H1 (cell line): ENCODE results near the gene TRIM47. TPM values are rescaled to one million over a fixed set of nuclear protein-coding genes. Genes with fewer than 3 reads are reported as not detected.

Experiments used
- CTCF ChIA-PET: fragments of 300-600 bp; sonication (Branson Sonifier 250); formaldehyde crosslinking; loops from one replicate; lab custom pipeline; 2021; ENCODE audit not compliant: partially characterized antibody; lab: Charles Lee
- POLR2A ChIA-PET: fragments of 300-600 bp; sonication (Branson Sonifier 250); formaldehyde crosslinking; loops from one replicate; lab custom pipeline; 2021; ENCODE audit warnings: inconsistent platforms; ENCODE audit not compliant: partially characterized antibody; lab: Charles Lee
- DNase-seq, 2 experiments: peaks; one replicate each; pipeline versions ENCODE4 v3.0.0 to v3.0.0-alpha.2; 2010 to 2022; ENCODE audit warnings: low spot score in 2 of 2, low read depth in 1 of 2, mixed read lengths in 1 of 2
- FAIRE-seq: peaks from 2 replicates; lab custom pipeline; 2011; peaks lifted over from hg19 to GRCh38; lab: Jason Lieb, UNC
- H2AFZ ChIP-seq: 2 replicates; pipeline ENCODE4 v1.8.1; 2012; ENCODE audit warnings: low read length, inconsistent platforms
- H2AK5ac ChIP-seq: 2 replicates; pipeline ENCODE4 v1.6.1; 2013; ENCODE audit warnings: low read depth, low read length
- H2BK120ac ChIP-seq: replicated peaks from 2 replicates; pipeline ENCODE3; 2013; ENCODE audit warnings: low read depth, low read length, inconsistent platforms
- H2BK12ac ChIP-seq: 2 replicates; pipeline ENCODE4 v1.6.1; 2013; ENCODE audit warnings: low read depth, low read length
- H2BK15ac ChIP-seq: 2 replicates; pipeline ENCODE4 v1.6.1; 2013; ENCODE audit warnings: low read length
- H2BK20ac ChIP-seq: 2 replicates; pipeline ENCODE4 v1.6.1; 2013; ENCODE audit warnings: low read length
- H2BK5ac ChIP-seq: 2 replicates; pipeline ENCODE4 v1.6.1; 2013; ENCODE audit warnings: low read depth, low read length
- H3K14ac ChIP-seq: 2 replicates; pipeline ENCODE4 v1.6.1; 2013; ENCODE audit warnings: inconsistent platforms; ENCODE audit not compliant: insufficient read length
- H3K18ac ChIP-seq: 2 replicates; pipeline ENCODE4 v1.6.1; 2013; ENCODE audit warnings: low read length; ENCODE audit errors: extremely low read depth
- H3K23ac ChIP-seq: 2 replicates; pipeline ENCODE4 v1.6.1; 2013; ENCODE audit warnings: inconsistent platforms; ENCODE audit not compliant: insufficient read length
- H3K23me2 ChIP-seq: 2 replicates; pipeline ENCODE4 v1.6.1; 2013; ENCODE audit warnings: low read depth, low read length
- H3K27ac ChIP-seq: 2 replicates; pipeline ENCODE4 v1.6.1; 2011; ENCODE audit warnings: low read depth, low read length, inconsistent platforms
- H3K27me3 ChIP-seq, 4 experiments: replicated peaks in 1 of 4; 1 replicate in 1 of 4; 2 replicates in 3 of 4; pipeline versions ENCODE4 v1.6.1 to v1.8.1; 2011 to 2013; ENCODE audit warnings: low read length in 3 of 4, mild to moderate bottlenecking in 3 of 4, inconsistent platforms in 2 of 4, mixed read lengths in 2 of 4, moderate library complexity in 1 of 4; ENCODE audit not compliant: control insufficient read depth in 3 of 4, insufficient read depth in 3 of 4; ENCODE audit errors: extremely low read depth in 1 of 4
- H3K36me3 ChIP-seq, 4 experiments: 2 replicates each; pipeline versions ENCODE4 v1.6.1 to v1.8.1; 2011 to 2013; ENCODE audit warnings: mild to moderate bottlenecking in 4 of 4, low read length in 3 of 4, moderate library complexity in 2 of 4, control low read depth in 1 of 4, inconsistent platforms in 1 of 4; ENCODE audit not compliant: insufficient read depth in 4 of 4, control insufficient read depth in 2 of 4
- H3K4ac ChIP-seq: replicated peaks from 2 replicates; pipeline ENCODE3; 2013; ENCODE audit warnings: low read length, low read depth, mixed read lengths, inconsistent platforms; ENCODE audit not compliant: insufficient read length
- H3K4me1 ChIP-seq, 4 experiments: replicated peaks in 1 of 4; 1 replicate in 1 of 4; 2 replicates in 3 of 4; pipeline versions ENCODE4 v1.6.1 to v1.8.1; 2011 to 2013; ENCODE audit warnings: low read length in 3 of 4, inconsistent platforms in 2 of 4, mixed read lengths in 1 of 4; ENCODE audit not compliant: insufficient read depth in 4 of 4, control insufficient read depth in 3 of 4
- H3K4me2 ChIP-seq, 2 experiments: 2 replicates each; pipeline versions ENCODE4 v1.6.1 to v1.8.1; 2011 to 2013; ENCODE audit warnings: low read depth in 2 of 2, low read length in 2 of 2, control low read depth in 1 of 2, inconsistent platforms in 1 of 2, mild to moderate bottlenecking in 1 of 2; ENCODE audit not compliant: insufficient read depth in 1 of 2
- H3K4me3 ChIP-seq, 4 experiments: fragments of 200-600, 300-600 bp in 1 of 4; sonication (generic), shearing (Covaris generic), sonication (Bioruptor Twin) in 1 of 4; 2 replicates each; pipeline versions ENCODE4 v1.5.1 to v1.8.1; 2011 to 2016; ENCODE audit warnings: low read length in 4 of 4, low read depth in 3 of 4, control low read depth in 2 of 4, inconsistent platforms in 2 of 4, mild to moderate bottlenecking in 2 of 4, mixed read lengths in 1 of 4, moderate library complexity in 1 of 4; ENCODE audit not compliant: insufficient read depth in 2 of 4; ENCODE audit errors: extremely low read depth in 1 of 4
- H3K56ac ChIP-seq: replicated peaks from 2 replicates; pipeline ENCODE3; 2013; ENCODE audit warnings: low read depth, mild to moderate bottlenecking, mixed read lengths, low read length, inconsistent platforms; ENCODE audit not compliant: insufficient read length
- H3K79me1 ChIP-seq: 2 replicates; pipeline ENCODE4 v1.6.1; 2013; ENCODE audit warnings: low read depth, low read length, control low read depth
- H3K79me2 ChIP-seq, 2 experiments: 2 replicates each; pipeline versions ENCODE4 v1.6.1 to v1.8.1; 2012 to 2013; ENCODE audit warnings: low read length in 2 of 2, mild to moderate bottlenecking in 2 of 2, inconsistent platforms in 1 of 2; ENCODE audit not compliant: insufficient read depth in 2 of 2, control insufficient read depth in 1 of 2
- H3K9ac ChIP-seq, 4 experiments: replicated peaks in 1 of 4; 1 replicate in 1 of 4; 2 replicates in 3 of 4; pipeline versions ENCODE4 v1.6.1 to v1.8.1; 2011 to 2013; ENCODE audit warnings: low read depth in 3 of 4, low read length in 3 of 4, control low read depth in 2 of 4, mild to moderate bottlenecking in 2 of 4, moderate library complexity in 2 of 4, inconsistent platforms in 1 of 4; ENCODE audit errors: extremely low read depth in 1 of 4
- H3K9me3 ChIP-seq, 2 experiments: 2 replicates each; pipeline versions ENCODE4 v1.6.1 to v1.8.1; 2012 to 2013; ENCODE audit warnings: mild to moderate bottlenecking in 2 of 2, moderate library complexity in 2 of 2, control low read depth in 1 of 2, inconsistent platforms in 1 of 2, low read depth in 1 of 2, low read length in 1 of 2, mixed read lengths in 1 of 2; ENCODE audit not compliant: insufficient read depth in 2 of 2
- H4K20me1 ChIP-seq, 2 experiments: replicated peaks in 1 of 2; 2 replicates each; pipeline versions ENCODE3 to v1.8.1; 2011 to 2013; ENCODE audit warnings: inconsistent platforms in 2 of 2, low read length in 2 of 2, mild to moderate bottlenecking in 1 of 2; ENCODE audit not compliant: insufficient read depth in 2 of 2, control insufficient read depth in 1 of 2
- H4K5ac ChIP-seq: 2 replicates; pipeline ENCODE4 v1.6.1; 2013; ENCODE audit warnings: low read length, low read depth, mixed read lengths, inconsistent platforms; ENCODE audit not compliant: insufficient read length
- H4K8ac ChIP-seq: 2 replicates; pipeline ENCODE4 v1.8.0; 2013; ENCODE audit warnings: mild to moderate bottlenecking, moderate library complexity, low read length, inconsistent platforms; ENCODE audit not compliant: insufficient read depth; ENCODE audit errors: extremely low read depth
- H4K91ac ChIP-seq: replicated peaks from 2 replicates; pipeline ENCODE3; 2013; ENCODE audit warnings: low read length, mixed read lengths, inconsistent platforms; ENCODE audit not compliant: insufficient read length
- CBX5 ChIP-seq: fragments of 300-800, 300-1000 bp; sonication (generic); IDR thresholded peaks from 2 replicates; pipeline ENCODE4 v1.7.1; 2016; ENCODE audit warnings: antibody characterized with exemption, low read length, low read depth
- CHD1 ChIP-seq: IDR thresholded peaks from 2 replicates; pipeline ENCODE4 v1.6.1; 2012; ENCODE audit warnings: low read depth, low read length, improper control_type of control experiment
- CHD2 ChIP-seq: IDR thresholded peaks from 2 replicates; pipeline ENCODE4 v1.6.1; 2012; ENCODE audit warnings: low read length, improper control_type of control experiment
- CTCF ChIP-seq, 3 experiments: IDR thresholded peaks; 1 replicate in 2 of 3; 2 replicates in 1 of 3; pipeline versions ENCODE4 v1.5.1 to v1.6.1; 2011; ENCODE audit warnings: low read length in 3 of 3, mild to moderate bottlenecking in 3 of 3, inconsistent platforms in 2 of 3, low read depth in 1 of 3, moderate library complexity in 1 of 3; ENCODE audit not compliant: insufficient read depth in 1 of 3; ENCODE audit errors: control extremely low read depth in 1 of 3
- HDAC2 ChIP-seq, 2 experiments: fragments of 300-600 bp in 1 of 2; sonication (generic) in 1 of 2; IDR thresholded peaks; 2 replicates each; pipeline ENCODE4 v1.6.1; 2011 to 2012; ENCODE audit warnings: low read depth in 2 of 2, low read length in 2 of 2, mild to moderate bottlenecking in 2 of 2, moderate library complexity in 2 of 2, borderline replicate concordance in 1 of 2, inconsistent platforms in 1 of 2
- JUN ChIP-seq: IDR thresholded peaks from 2 replicates; pipeline ENCODE4 v1.6.1; 2011; ENCODE audit warnings: low read depth, mild to moderate bottlenecking, improper control_type of control experiment, low read length
- SAP30 ChIP-seq: fragments of 300-600 bp; sonication (generic); IDR thresholded peaks from 2 replicates; pipeline ENCODE4 v1.7.1; 2012; ENCODE audit warnings: low read length, moderate library complexity, mild to moderate bottlenecking, inconsistent platforms; ENCODE audit not compliant: insufficient read depth, insufficient replicate concordance
- SIN3A ChIP-seq, 2 experiments: IDR thresholded peaks in 1 of 2; conservative IDR thresholded peaks in 1 of 2; 2 replicates each; pipeline ENCODE4 v1.6.1; 2011 to 2012; ENCODE audit warnings: low read length in 2 of 2, improper control_type of control experiment in 1 of 2, low read depth in 1 of 2, mild to moderate bottlenecking in 1 of 2
- WGBS, 2 experiments: shearing (Covaris generic) in 1 of 2; methylation state at CpG; one replicate each; pipeline versions ENCODE4 v1.1.6 to v1.1.7; 2013 to 2015; ENCODE audit warnings: low lambda C conversion rate in 2 of 2, mixed read lengths in 2 of 2, inconsistent platforms in 1 of 2, low coverage in 1 of 2, missing lambda C conversion rate in 1 of 2; ENCODE audit not compliant: insufficient replicate concordance in 2 of 2, insufficient coverage in 1 of 2, insufficient read length in 1 of 2; ENCODE audit errors: extremely low coverage in 1 of 2, missing lambda C conversion rate in 1 of 2; 5-methylcytosine and 5-hydroxymethylcytosine counted together
- polyA plus RNA-seq, 7 experiments: library from polyadenylated mRNA; depleted of rRNA in 3 of 7; stranded (reverse) in 5 of 7; unstranded in 2 of 7; fragments of >200 nt in 5 of 7; fragments of 200-250 nt in 2 of 7; gene quantifications; 1 replicate in 5 of 7; 2 replicates in 1 of 7; 4 replicates in 1 of 7; pipeline versions ENCODE4 v1.2.1 to v1.2.3, GENCODE V29; 2011 to 2013; ENCODE audit warnings: missing spikeins in 2 of 7, mixed read lengths in 2 of 7
- total RNA-seq: library from RNA; stranded (reverse); fragmentation: NEBNext Ultra II Directional; extraction: Animal tissue kit (Norgen Biotek cat#: 25700); gene quantifications from 2 replicates; pipeline ENCODE4 v1.2.1, GENCODE V29; 2021

TRIM47 gene
- total and polyA plus RNA-seq, 2 of the 8 experiments (the other 6 are each of a cell fraction or from before 2014, with no cell fraction given), result 6.3 to 6.4 TPM

DNA sequence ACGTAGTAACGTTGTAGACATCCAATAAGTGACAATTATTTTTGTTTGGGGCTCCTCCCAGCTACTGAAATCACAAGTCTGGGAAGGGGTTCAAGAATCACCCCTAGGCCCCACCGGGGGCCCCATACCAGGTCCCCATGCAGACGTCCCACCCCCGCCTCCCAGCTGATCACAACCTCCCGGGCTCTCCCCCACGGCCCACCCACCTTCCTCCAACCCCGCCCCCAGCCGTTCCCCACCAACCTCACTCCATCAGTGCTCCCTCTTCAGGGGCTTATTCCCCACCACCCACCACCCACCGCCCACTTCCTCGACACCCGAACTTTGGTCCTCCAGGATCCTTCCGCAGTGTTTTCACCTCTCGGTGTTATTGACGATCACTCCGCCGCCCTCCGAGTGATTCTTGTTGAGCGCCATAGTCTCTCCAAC, 23.5 kb downstream of the TRIM47 start:
- H3K4me1 ChIP-seq, result peaks cover 0 to 7% (median 2%) of the 10 kb centered on the region in 4 experiments; a peak in 4 of 7 replicates
- H2BK20ac ChIP-seq, result no peak overlapping the region
- H2AK5ac ChIP-seq, result no peak overlapping the region
- 7% methylated on average over 9 of the region's 19 CpGs; no CpG with 5 or more reads in 1 of the 2 experiments for WGBS, 2 experiments
- peak overlapping the region; percentile 74 to 82 for H3K4me2 ChIP-seq
- no peak overlapping the region for H2BK120ac ChIP-seq
- H4K5ac ChIP-seq, result peak overlapping the region; percentile 56
- H3K23me2 ChIP-seq, result peaks cover 6% of the 10 kb centered on the region
- no peaks in the 10 kb centered on the region for H3K27me3 ChIP-seq
- no peaks in the 10 kb centered on the region for H3K9me3 ChIP-seq
- no peak overlapping the region for H2AFZ ChIP-seq
- peaks cover 3 to 9% of the 10 kb centered on the region in 2 experiments; a peak in 3 of 4 replicates for H3K79me2 ChIP-seq
- no peak overlapping the region for H3K56ac ChIP-seq
- no peak overlapping the region for H3K14ac ChIP-seq
- POLR2A ChIA-PET, result interaction anchor here (0.8 to 4.7 kb wide), 12 partner anchors 9 to 75 kb away, joined by 3 to 28 read pairs (median 10); partner anchors contain the start of genes TRIM47 and TRIM65
- H2BK15ac ChIP-seq, result no peak overlapping the region
- H4K8ac ChIP-seq, result no peak overlapping the region
- no peak overlapping the region for H2BK12ac ChIP-seq
- no peak overlapping the region for H3K23ac ChIP-seq
- no peak overlapping the region; the same call in 1 of the 2 replicates for H3K18ac ChIP-seq
- peak overlapping the region; percentile 27; the same call in 1 of the 2 replicates for H3K27ac ChIP-seq
- no peaks in the 10 kb centered on the region for H4K20me1 ChIP-seq
- H3K4ac ChIP-seq, result no peak overlapping the region
- CTCF ChIA-PET, result interaction anchor here (0.6 to 27.2 kb wide), 12 partner anchors 7 to 338 kb away, joined by 3 to 563 read pairs (median 5); partner anchors contain the start of genes MRPL38 and UNC13D
- no peak overlapping the region for H4K91ac ChIP-seq
- peak overlapping the region in 3 of 4 experiments; percentile 60 to 80 (median 67); a peak in 6 of 7 replicates for H3K9ac ChIP-seq
- DNase-seq, result no peak
- no peak for FAIRE-seq
- H3K36me3 ChIP-seq, result peaks cover 5 to 13% (median 10%) of the 10 kb centered on the region in 4 experiments; a peak in 6 of 8 replicates
- H3K79me1 ChIP-seq, result peaks cover 10% of the 10 kb centered on the region; the same call in 1 of the 2 replicates
- peak overlapping the region; percentile 55 to 91 (median 67) for H3K4me3 ChIP-seq
- 0 out of 2 replicates have a peak overlapping the region, but pooled peaks have one; percentile 27 for H2BK5ac ChIP-seq
- TF ChIP-seq SIN3A (conservative IDR thresholded peaks at IDR 0.05 in 1 of 2, IDR thresholded peaks at IDR 0.05 in 1 of 2; ENCODE audit: low read depth in 1 of 2, low read length in 2 of 2) (0 out of 4 replicates have a peak, but pooled peaks of 1 of the 2 experiments have one; percentile 7), CHD2 (peak; percentile 81; the same call in 1 of the 2 replicates), CHD1 (no peak), JUN (no peak), HDAC2 (IDR thresholded peaks at IDR 0.05; ENCODE audit: borderline replicate concordance in 1 of 2, low read depth in 2 of 2, low read length in 2 of 2) (0 out of 4 replicates have a peak, but pooled peaks of 1 of the 2 experiments have one; percentile 23), SAP30 (no peak), CTCF (IDR thresholded peaks at IDR 0.05; ENCODE audit: control extremely low read depth in 1 of 3, insufficient read depth in 1 of 3, low read depth in 1 of 3, low read length in 3 of 3) (peak in 1 of 3 experiments; percentile 1; a peak in 1 of 4 replicates), CBX5 (no peak)
